Endodermal cell (in vitro differentiated cells): ENCODE results near the gene UGDH. TPM values are rescaled to one million over a fixed set of nuclear protein-coding genes. Genes with fewer than 3 reads are reported as not detected.

Experiments used
- DNase-seq: peaks from one replicate; pipeline ENCODE4 v3.0.0-alpha.2; 2017
- H3K27ac ChIP-seq: 2 replicates; pipeline ENCODE4 v1.5.1; 2013; ENCODE audit warnings: mild to moderate bottlenecking, low read depth, low read length, moderate library complexity
- H3K27me3 ChIP-seq: 2 replicates; pipeline ENCODE4 v1.6.1; 2013; ENCODE audit warnings: mild to moderate bottlenecking, low read length, moderate library complexity; ENCODE audit not compliant: insufficient read depth, control insufficient read depth, poor library complexity, severe bottlenecking
- H3K36me3 ChIP-seq: 2 replicates; pipeline ENCODE4 v1.7.0; 2013; ENCODE audit warnings: mild to moderate bottlenecking, low read length, moderate library complexity; ENCODE audit not compliant: control insufficient read depth, insufficient read depth
- H3K4me1 ChIP-seq: one replicate; pipeline ENCODE4 v1.7.0; 2013; ENCODE audit warnings: low read length; ENCODE audit not compliant: control insufficient read depth, insufficient read depth
- H3K4me3 ChIP-seq: 2 replicates; pipeline ENCODE4 v1.5.1; 2013; ENCODE audit warnings: mild to moderate bottlenecking, low read length, moderate library complexity
- H3K9ac ChIP-seq: 2 replicates; pipeline ENCODE4 v1.6.1; 2013; ENCODE audit warnings: mild to moderate bottlenecking, low read length, moderate library complexity; ENCODE audit not compliant: poor library complexity, severe bottlenecking; ENCODE audit errors: extremely low read depth
- H3K9me3 ChIP-seq: 2 replicates; pipeline ENCODE4 v1.6.1; 2013; ENCODE audit warnings: mild to moderate bottlenecking, low read length, moderate library complexity; ENCODE audit not compliant: control insufficient read depth
- H3K27ac Mint-ChIP-seq: 2 replicates; pipeline ENCODE4 v1.8.0; 2020; ENCODE audit warnings: mixed read lengths
- H3K27me3 Mint-ChIP-seq: 2 replicates; pipeline ENCODE4 v1.8.0; 2021; ENCODE audit warnings: mild to moderate bottlenecking, mixed read lengths; ENCODE audit not compliant: insufficient read depth
- H3K36me3 Mint-ChIP-seq: 2 replicates; pipeline ENCODE4 v1.8.0; 2020; ENCODE audit warnings: low read depth, mixed read lengths
- H3K4me1 Mint-ChIP-seq: 2 replicates; pipeline ENCODE4 v1.8.0; 2020; ENCODE audit warnings: mixed read lengths
- H3K4me3 Mint-ChIP-seq: 2 replicates; pipeline ENCODE4 v1.8.0; 2020; ENCODE audit warnings: mild to moderate bottlenecking, moderate library complexity, mixed read lengths
- H3K9me3 Mint-ChIP-seq: 2 replicates; pipeline ENCODE4 v1.8.0; 2020; ENCODE audit warnings: mild to moderate bottlenecking, mixed read lengths
- CTCF ChIP-seq: fragments of 200-600 bp; sonication (generic); conservative IDR thresholded peaks from 2 replicates; pipeline ENCODE4 v1.5.0; 2021; ENCODE audit warnings: antibody characterized with exemption, mild to moderate bottlenecking
- WGBS, 2 experiments: methylation state at CpG; one replicate each; pipeline versions ENCODE4 v1.1.5 to v1.1.7; 2013; ENCODE audit warnings: missing lambda C conversion rate in 2 of 2, mixed read lengths in 1 of 2; ENCODE audit not compliant: insufficient coverage in 1 of 2, insufficient read length in 1 of 2; 5-methylcytosine and 5-hydroxymethylcytosine counted together
- total RNA-seq, 2 donors: library from RNA; stranded (reverse); fragmentation: NEBNext Ultra II Directional in 1 of 2; extraction: Animal tissue kit (Norgen Biotek cat#: 25700) in 1 of 2; gene quantifications; 2 replicates in 1 of 2; 3 replicates in 1 of 2; pipeline ENCODE4 v1.2.1, GENCODE V29; 2021

The UGDH gene
- total RNA-seq, 2 donors from 2014 or later = 137 to 141 TPM

GRCh38 chr4:39565878-39566600 lies 38.8 kb upstream of the UGDH start:
- Histone ChIP-seq H3K27me3 (no peaks in the 10 kb centered on the region), H3K4me3 (no peak overlapping the region), H3K36me3 (peaks cover 9% of the 10 kb centered on the region), H3K4me1 (no peaks in the 10 kb centered on the region), H3K27ac (no peak overlapping the region), H3K9me3 (peaks cover 16% of the 10 kb centered on the region), H3K9ac (no peak overlapping the region)
- no peaks in the 10 kb centered on the region for H3K27me3 Mint-ChIP-seq
- H3K27ac Mint-ChIP-seq = no peak overlapping the region
- DNase-seq = no peak
- 86 to 97% methylated on average over 6 of the region's 6 CpGs for WGBS, 2 experiments
- TF ChIP-seq CTCF = no peak
- peaks cover 20% of the 10 kb centered on the region for H3K9me3 Mint-ChIP-seq
- peaks cover 5% of the 10 kb centered on the region for H3K4me1 Mint-ChIP-seq
- peaks cover 32% of the 10 kb centered on the region for H3K36me3 Mint-ChIP-seq
- no peak overlapping the region for H3K4me3 Mint-ChIP-seq

GRCh38 chr4:39563346-39563847 lies 36.2 kb upstream of the UGDH start:
- no peak overlapping the region for H3K27ac ChIP-seq
- peaks cover 6% of the 10 kb centered on the region for H3K4me1 ChIP-seq
- 90 to 96% methylated on average over 6 of the region's 6 CpGs for WGBS, 2 experiments
- DNase-seq = no peak
- H3K4me1 Mint-ChIP-seq = peaks cover 8% of the 10 kb centered on the region
- peaks cover 16% of the 10 kb centered on the region for H3K9me3 ChIP-seq
- no peaks in the 10 kb centered on the region for H3K27me3 ChIP-seq
- H3K27me3 Mint-ChIP-seq = no peaks in the 10 kb centered on the region
- no peak overlapping the region for H3K4me3 Mint-ChIP-seq
- peaks cover 33% of the 10 kb centered on the region for H3K36me3 Mint-ChIP-seq
- peaks cover 20% of the 10 kb centered on the region for H3K9me3 Mint-ChIP-seq
- no peak overlapping the region for H3K9ac ChIP-seq
- TF ChIP-seq CTCF = no peak
- peaks cover 9% of the 10 kb centered on the region for H3K36me3 ChIP-seq
- no peak overlapping the region for H3K27ac Mint-ChIP-seq
- no peak overlapping the region for H3K4me3 ChIP-seq

- Histone ChIP-seq H3K9ac (no peak overlapping the region), H3K4me3 (no peak overlapping the region), H3K27me3 (no peaks in the 10 kb centered on the region), H3K4me1 (peaks cover 6% of the 10 kb centered on the region), H3K27ac (no peak overlapping the region), H3K9me3 (peaks cover 16% of the 10 kb centered on the region), H3K36me3 (peaks cover 9% of the 10 kb centered on the region)
- H3K27ac Mint-ChIP-seq = no peak overlapping the region
- TF ChIP-seq CTCF = no peak
- H3K4me3 Mint-ChIP-seq = no peak overlapping the region
- WGBS, 2 experiments = 85 to 92% methylated on average over 5 of the region's 5 CpGs
- no peak for DNase-seq
- peaks cover 31% of the 10 kb centered on the region for H3K36me3 Mint-ChIP-seq
- no peaks in the 10 kb centered on the region for H3K27me3 Mint-ChIP-seq
- H3K9me3 Mint-ChIP-seq = peaks cover 20% of the 10 kb centered on the region
- peaks cover 12% of the 10 kb centered on the region for H3K4me1 Mint-ChIP-seq
Measured at GRCh38 chr4:39562792-39563191, 35.6 kb upstream of the UGDH start.
